ENCODE results near the gene CWF19L2. TPM values are rescaled to one million over a fixed set of nuclear protein-coding genes. Genes with fewer than 3 reads are reported as not detected.

CWF19L2 gene
- total and polyA plus RNA-seq, 4 donors: 12.8 to 30.5 (median 21.3) TPM

GRCh38 chr11:107384144-107384852 is 73.3 kb downstream of the CWF19L2 start:
- intact Hi-C loops (cut with DNase I): no loop called here
- no peaks in the 10 kb centered on the region for H3K4me1 ChIP-seq (ENCODE audit: control insufficient read depth in 1 of 2, insufficient read depth in 2 of 2, low read length in 2 of 2)
- H3K9me3 ChIP-seq (ENCODE audit: control insufficient read depth, low read length): no peaks in the 10 kb centered on the region
- 91% methylated on average over 1 of the region's 1 CpG for whole genome bisulfite sequencing, 2 donors
- H3K27me3 ChIP-seq (ENCODE audit: control insufficient read depth in 1 of 2, insufficient read depth in 2 of 2, low read length in 1 of 2): no peaks in the 10 kb centered on the region
- DNase-seq (no peak), ATAC-seq (ENCODE audit: low FRiP score) (no peak)
- H3K4me3 ChIP-seq (ENCODE audit: low read length in 2 of 2): no peak overlapping the region
- H3K36me3 ChIP-seq (ENCODE audit: control insufficient read depth in 1 of 2, insufficient read depth in 2 of 2, low read length in 1 of 2): no peaks in the 10 kb centered on the region
- H3K27ac ChIP-seq (ENCODE audit: low read depth in 1 of 2, low read length in 2 of 2): no peak overlapping the region

DNA sequence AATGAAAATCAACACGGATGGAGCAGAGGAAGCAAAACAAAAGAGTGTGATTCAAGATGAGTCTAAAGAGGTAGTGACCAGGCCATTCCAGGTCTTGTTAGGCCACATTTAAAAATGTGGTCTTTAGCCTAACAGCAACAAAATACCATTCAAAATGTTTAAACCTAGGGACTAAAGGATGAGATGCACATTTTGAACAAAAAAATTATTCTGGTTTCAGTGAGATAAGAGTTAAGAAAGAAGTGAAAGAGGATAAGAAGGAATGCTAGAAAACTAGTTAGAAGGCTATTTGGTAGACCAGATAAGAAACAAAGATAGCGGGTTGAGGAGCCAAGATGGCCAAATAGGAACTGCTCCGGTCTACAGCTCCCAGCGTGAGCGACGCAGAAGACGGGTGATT is 85.2 kb downstream of the CWF19L2 start:
- no peak overlapping the region for H3K4me3 ChIP-seq (ENCODE audit: low read length in 2 of 2)
- no peaks in the 10 kb centered on the region for H3K9me3 ChIP-seq (ENCODE audit: control insufficient read depth, low read length)
- H3K27ac ChIP-seq (ENCODE audit: low read depth in 1 of 2, low read length in 2 of 2): no peak overlapping the region
- no peak for ATAC-seq (ENCODE audit: low FRiP score)
- intact Hi-C loops (cut with DNase I): no loop called here
- no peaks in the 10 kb centered on the region for H3K36me3 ChIP-seq (ENCODE audit: control insufficient read depth in 1 of 2, insufficient read depth in 2 of 2, low read length in 1 of 2)
- no peaks in the 10 kb centered on the region for H3K27me3 ChIP-seq (ENCODE audit: control insufficient read depth in 1 of 2, insufficient read depth in 2 of 2, low read length in 1 of 2)
- DNase-seq: no peak
- H3K4me1 ChIP-seq (ENCODE audit: control insufficient read depth in 1 of 2, insufficient read depth in 2 of 2, low read length in 2 of 2): no peaks in the 10 kb centered on the region
- 90 to 95% methylated on average over 7 of the region's 7 CpGs for WGBS, 2 donors

DNA sequence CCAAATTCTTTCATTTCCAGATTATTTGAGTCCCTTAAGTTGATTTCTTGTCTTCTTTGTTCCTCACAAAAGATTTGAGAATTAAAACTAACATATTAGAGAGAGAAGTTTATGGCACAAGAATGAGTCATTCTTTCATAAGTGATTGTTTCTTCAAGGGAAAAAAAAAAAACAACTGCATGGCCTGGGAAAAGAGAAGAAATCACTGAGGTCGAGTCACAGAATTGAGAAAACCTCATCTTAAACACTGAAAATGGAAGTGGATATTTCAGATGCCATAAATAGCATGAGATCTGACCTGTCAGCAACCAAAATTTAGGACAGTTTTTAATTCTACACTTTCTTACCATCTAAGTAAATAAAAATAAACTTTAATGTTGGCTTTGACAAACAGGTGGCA is 87.2 kb downstream of the CWF19L2 start:
- Histone ChIP-seq H3K9me3 (ENCODE audit: control insufficient read depth, low read length) (no peaks in the 10 kb centered on the region), H3K27ac (ENCODE audit: low read depth in 1 of 2, low read length in 2 of 2) (no peak overlapping the region), H3K36me3 (ENCODE audit: control insufficient read depth in 1 of 2, insufficient read depth in 2 of 2, low read length in 1 of 2) (no peaks in the 10 kb centered on the region), H3K4me3 (ENCODE audit: low read length in 2 of 2) (no peak overlapping the region), H3K27me3 (ENCODE audit: control insufficient read depth in 1 of 2, insufficient read depth in 2 of 2, low read length in 1 of 2) (no peaks in the 10 kb centered on the region), H3K4me1 (ENCODE audit: control insufficient read depth in 1 of 2, insufficient read depth in 2 of 2, low read length in 2 of 2) (no peaks in the 10 kb centered on the region)
- intact Hi-C loops (cut with DNase I): no loop called here
- 3% methylated on average over 1 of the region's 1 CpG for WGBS, 2 donors
- ATAC-seq (ENCODE audit: low FRiP score): no peak
- no peak for DNase-seq

DNA sequence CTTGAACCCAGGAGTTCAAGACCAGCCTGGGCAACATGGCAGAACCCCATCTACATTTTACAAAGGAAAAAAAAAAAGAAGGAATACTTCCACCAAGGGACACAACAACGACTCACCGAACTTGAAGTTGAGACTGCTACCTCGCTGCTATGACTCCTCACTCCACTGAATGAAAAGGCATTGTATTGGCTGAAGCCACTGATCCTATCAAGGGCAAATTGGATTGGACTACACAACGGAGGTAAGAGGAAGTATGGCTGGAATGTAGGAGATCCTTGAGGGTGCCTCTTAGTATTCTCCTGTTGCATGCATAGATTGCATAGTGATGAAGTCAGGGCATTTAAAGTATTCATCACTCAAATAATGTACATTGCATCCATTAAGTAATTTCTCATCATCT is 97.9 kb downstream of the CWF19L2 start:
- H3K36me3 ChIP-seq (ENCODE audit: control insufficient read depth in 1 of 2, insufficient read depth in 2 of 2, low read length in 1 of 2): no peaks in the 10 kb centered on the region
- no peak overlapping the region for H3K27ac ChIP-seq (ENCODE audit: low read depth in 1 of 2, low read length in 2 of 2)
- intact Hi-C loops (cut with DNase I): no loop called here
- H3K27me3 ChIP-seq (ENCODE audit: control insufficient read depth in 1 of 2, insufficient read depth in 2 of 2, low read length in 1 of 2): no peaks in the 10 kb centered on the region
- DNase-seq (no peak), ATAC-seq (ENCODE audit: low FRiP score) (no peak)
- no peaks in the 10 kb centered on the region for H3K9me3 ChIP-seq (ENCODE audit: control insufficient read depth, low read length)
- no peak overlapping the region for H3K4me3 ChIP-seq (ENCODE audit: low read length in 2 of 2)
- H3K4me1 ChIP-seq (ENCODE audit: control insufficient read depth in 1 of 2, insufficient read depth in 2 of 2, low read length in 2 of 2): no peaks in the 10 kb centered on the region
- WGBS, 2 donors: 95 to 96% methylated on average over 4 of the region's 4 CpGs

GRCh38 chr11:107357877-107358276 is 99.7 kb downstream of the CWF19L2 start:
- DNase-seq (no peak), ATAC-seq (ENCODE audit: low FRiP score) (no peak)
- H3K36me3 ChIP-seq (ENCODE audit: control insufficient read depth in 1 of 2, insufficient read depth in 2 of 2, low read length in 1 of 2): peaks cover 0 to 2% of the 10 kb centered on the region in 2 donors
- no peak overlapping the region for H3K27ac ChIP-seq (ENCODE audit: low read depth in 1 of 2, low read length in 2 of 2)
- H3K4me3 ChIP-seq (ENCODE audit: low read length in 2 of 2): no peak overlapping the region
- no peaks in the 10 kb centered on the region for H3K27me3 ChIP-seq (ENCODE audit: control insufficient read depth in 1 of 2, insufficient read depth in 2 of 2, low read length in 1 of 2)
- no peaks in the 10 kb centered on the region for H3K4me1 ChIP-seq (ENCODE audit: control insufficient read depth in 1 of 2, insufficient read depth in 2 of 2, low read length in 2 of 2)
- intact Hi-C loops (cut with DNase I): no loop called here
- no peaks in the 10 kb centered on the region for H3K9me3 ChIP-seq (ENCODE audit: control insufficient read depth, low read length)
- 0 to 43% methylated on average over 1 of the region's 1 CpG for WGBS, 2 donors

- intact Hi-C loops (cut with DNase I): no loop called here
- H3K27ac ChIP-seq (ENCODE audit: low read depth in 1 of 2, low read length in 2 of 2): no peak overlapping the region
- H3K4me3 ChIP-seq (ENCODE audit: low read length in 2 of 2): no peak overlapping the region
- ATAC-seq (ENCODE audit: low FRiP score) (no peak), DNase-seq (no peak)
- H3K9me3 ChIP-seq (ENCODE audit: control insufficient read depth, low read length): peaks cover 1% of the 10 kb centered on the region
- 68 to 80% methylated on average over 2 of the region's 2 CpGs for WGBS, 2 donors
- H3K4me1 ChIP-seq (ENCODE audit: control insufficient read depth in 1 of 2, insufficient read depth in 2 of 2, low read length in 2 of 2): no peaks in the 10 kb centered on the region
- no peaks in the 10 kb centered on the region for H3K27me3 ChIP-seq (ENCODE audit: control insufficient read depth in 1 of 2, insufficient read depth in 2 of 2, low read length in 1 of 2)
- H3K36me3 ChIP-seq (ENCODE audit: control insufficient read depth in 1 of 2, insufficient read depth in 2 of 2, low read length in 1 of 2): peaks cover 0 to 6% of the 10 kb centered on the region in 2 donors
Measured at GRCh38 chr11:107354780-107355179, 102.8 kb downstream of the CWF19L2 start.

DNA sequence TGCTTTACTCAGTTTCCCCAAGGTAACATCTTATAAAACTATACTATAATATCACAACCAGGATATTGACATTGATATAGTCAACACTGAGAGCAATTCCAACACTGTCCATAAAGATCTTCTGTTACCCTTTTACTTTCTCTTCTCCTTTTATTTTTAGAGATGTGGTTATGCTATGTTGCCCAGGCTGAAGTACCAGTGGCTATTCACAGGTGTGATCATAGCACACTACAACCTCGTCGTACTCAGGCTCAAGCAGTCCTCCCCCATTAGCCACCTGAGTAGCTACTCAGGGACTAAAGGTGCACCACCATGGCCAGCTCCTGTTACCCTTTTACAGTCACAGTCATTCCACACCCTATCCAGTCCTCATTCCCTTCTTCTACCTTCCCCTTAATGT is 119.7 kb downstream of the CWF19L2 start:
- no peaks in the 10 kb centered on the region for H3K27me3 ChIP-seq (ENCODE audit: control insufficient read depth in 1 of 2, insufficient read depth in 2 of 2, low read length in 1 of 2)
- intact Hi-C loops (cut with DNase I): no loop called here
- peaks cover 0 to 2% of the 10 kb centered on the region in 2 donors for H3K36me3 ChIP-seq (ENCODE audit: control insufficient read depth in 1 of 2, insufficient read depth in 2 of 2, low read length in 1 of 2)
- no peak for DNase-seq
- H3K27ac ChIP-seq (ENCODE audit: low read depth in 1 of 2, low read length in 2 of 2): no peak overlapping the region
- H3K4me3 ChIP-seq (ENCODE audit: low read length in 2 of 2): no peak overlapping the region
- no peak for ATAC-seq (ENCODE audit: low FRiP score)
- H3K9me3 ChIP-seq (ENCODE audit: control insufficient read depth, low read length): no peaks in the 10 kb centered on the region
- H3K4me1 ChIP-seq (ENCODE audit: control insufficient read depth in 1 of 2, insufficient read depth in 2 of 2, low read length in 2 of 2): no peaks in the 10 kb centered on the region
- 97 to 98% methylated on average over 2 of the region's 2 CpGs for WGBS, 2 donors

DNA sequence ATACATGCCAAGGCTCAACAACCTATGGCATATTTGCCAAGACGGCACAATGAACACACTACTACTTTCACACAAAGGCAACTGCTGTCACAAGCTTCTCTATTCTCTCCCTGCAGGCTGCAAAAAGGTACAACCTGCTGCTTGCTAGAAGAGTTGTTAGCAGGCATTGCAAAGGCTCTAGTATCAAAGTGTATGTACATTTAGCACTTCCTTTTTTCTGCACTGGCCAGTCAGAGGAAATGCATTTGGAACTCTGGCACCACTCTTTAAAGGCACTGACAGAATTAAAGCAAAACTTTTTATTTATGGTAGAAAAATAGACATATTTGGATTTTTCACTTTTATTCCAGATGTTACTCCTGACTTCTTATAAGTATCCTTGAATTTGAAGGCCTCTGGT is 125.9 kb downstream of the CWF19L2 start:
- no peak for DNase-seq
- Histone ChIP-seq H3K9me3 (ENCODE audit: control insufficient read depth, low read length) (no peaks in the 10 kb centered on the region), H3K27me3 (ENCODE audit: control insufficient read depth in 1 of 2, insufficient read depth in 2 of 2, low read length in 1 of 2) (no peaks in the 10 kb centered on the region), H3K4me3 (ENCODE audit: low read length in 2 of 2) (no peak overlapping the region), H3K36me3 (ENCODE audit: control insufficient read depth in 1 of 2, insufficient read depth in 2 of 2, low read length in 1 of 2) (peaks cover 2 to 5% of the 10 kb centered on the region in 2 donors), H3K4me1 (ENCODE audit: control insufficient read depth in 1 of 2, insufficient read depth in 2 of 2, low read length in 2 of 2) (no peaks in the 10 kb centered on the region), H3K27ac (ENCODE audit: low read depth in 1 of 2, low read length in 2 of 2) (no peak overlapping the region)
- intact Hi-C loops (cut with DNase I): no loop called here
- no peak for ATAC-seq (ENCODE audit: low FRiP score)
- 90 to 95% methylated on average over 1 of the region's 1 CpG for WGBS, 2 donors

- Histone ChIP-seq H3K27ac (ENCODE audit: low read depth in 1 of 2, low read length in 2 of 2) (no peak overlapping the region), H3K9me3 (ENCODE audit: control insufficient read depth, low read length) (no peaks in the 10 kb centered on the region), H3K4me3 (ENCODE audit: low read length in 2 of 2) (no peak overlapping the region), H3K27me3 (ENCODE audit: control insufficient read depth in 1 of 2, insufficient read depth in 2 of 2, low read length in 1 of 2) (no peaks in the 10 kb centered on the region), H3K36me3 (ENCODE audit: control insufficient read depth in 1 of 2, insufficient read depth in 2 of 2, low read length in 1 of 2) (peaks cover 2 to 5% of the 10 kb centered on the region in 2 donors), H3K4me1 (ENCODE audit: control insufficient read depth in 1 of 2, insufficient read depth in 2 of 2, low read length in 2 of 2) (no peaks in the 10 kb centered on the region)
- ATAC-seq (ENCODE audit: low FRiP score): no peak
- intact Hi-C loops (cut with DNase I): no loop called here
- DNase-seq: no peak
- 98% methylated on average over 3 of the region's 3 CpGs for WGBS, 2 donors
Measured at GRCh38 chr11:107329164-107329563, 128.5 kb downstream of the CWF19L2 start.

All from aorta (tissue), 5 donors.